ENCODE results near the gene UNK.

The UNK gene

GRCh38 chr17:75811174-75811573 is 26.6 kb downstream of the UNK start:
- no peak for TF ChIP-seq CTCF (conservative IDR thresholded peaks at IDR 0.05; ENCODE audit: control insufficient read depth, insufficient read depth, low read depth, low read length)
- DNase-seq (ENCODE audit: low read depth): no peak
- no peak overlapping the region for H3K4me3 ChIP-seq (ENCODE audit: control insufficient read depth, low read depth, low read length)

GRCh38 chr17:75812096-75813013 is 27.7 kb downstream of the UNK start:
- H3K4me3 ChIP-seq (ENCODE audit: control insufficient read depth, low read depth, low read length): no peak overlapping the region
- no peak for DNase-seq (ENCODE audit: low read depth)
- TF ChIP-seq CTCF (conservative IDR thresholded peaks at IDR 0.05; ENCODE audit: control insufficient read depth, insufficient read depth, low read depth, low read length): no peak

GRCh38 chr17:75813081-75814020 is 28.7 kb downstream of the UNK start:
- no peak overlapping the region for H3K4me3 ChIP-seq (ENCODE audit: control insufficient read depth, low read depth, low read length)
- DNase-seq (ENCODE audit: low read depth): no peak
- no peak for TF ChIP-seq CTCF (conservative IDR thresholded peaks at IDR 0.05; ENCODE audit: control insufficient read depth, insufficient read depth, low read depth, low read length)

- no peak overlapping the region for H3K4me3 ChIP-seq (ENCODE audit: control insufficient read depth, low read depth, low read length)
- DNase-seq (ENCODE audit: low read depth): no peak
- TF ChIP-seq CTCF (conservative IDR thresholded peaks at IDR 0.05; ENCODE audit: control insufficient read depth, insufficient read depth, low read depth, low read length): no peak
These were observed 29.4 kb downstream of the UNK start for GRCh38 chr17:75814021-75814395.

- no peak for TF ChIP-seq CTCF (conservative IDR thresholded peaks at IDR 0.05; ENCODE audit: control insufficient read depth, insufficient read depth, low read depth, low read length)
- H3K4me3 ChIP-seq (ENCODE audit: control insufficient read depth, low read depth, low read length): no peak overlapping the region
- peak; percentile 76 for DNase-seq (ENCODE audit: low read depth)
These were observed 30.3 kb downstream of the UNK start for GRCh38 chr17:75814900-75815373.

GRCh38 chr17:75815399-75815798 is 30.8 kb downstream of the UNK start:
- DNase-seq (ENCODE audit: low read depth): no peak
- H3K4me3 ChIP-seq (ENCODE audit: control insufficient read depth, low read depth, low read length): no peak overlapping the region
- TF ChIP-seq CTCF (conservative IDR thresholded peaks at IDR 0.05; ENCODE audit: control insufficient read depth, insufficient read depth, low read depth, low read length): no peak

Data from fibroblast of mammary gland (primary cell).